Suprapubic skin (tissue), 4 donors: ENCODE data around the gene SLC38A10.

Experiments used
- EP300 ChIP-seq: sonication (generic); formaldehyde crosslinking; IDR thresholded peaks from one replicate; pipeline ENCODE4 v1.6.1; 2017; ENCODE audit warnings: antibody characterized with exemption
- POLR2A ChIP-seq, 2 donors: fragments of 450-650 bp; IDR thresholded peaks; one replicate each; pipeline ENCODE4 v1.6.1; 2017; ENCODE audit warnings: antibody characterized with exemption in 2 of 2, mild to moderate bottlenecking in 2 of 2, moderate library complexity in 2 of 2
- POLR2AphosphoS5 ChIP-seq, 3 donors: sonication (generic); formaldehyde crosslinking; IDR thresholded peaks; one replicate each; pipeline ENCODE4 v1.6.1; 2017; ENCODE audit warnings: antibody characterized with exemption in 3 of 3
- TF ChIP-seq, protein P1 (sequence below), 2 donors: fragments of 200-600 bp in 1 of 2; fragments of 450-650 bp in 1 of 2; sonication (generic) in 1 of 2; IDR thresholded peaks; one replicate each; pipeline ENCODE4 v1.5.1; 2016 to 2019; ENCODE audit warnings: antibody characterized with exemption in 2 of 2, mild to moderate bottlenecking in 1 of 2, moderate library complexity in 1 of 2

DNA sequence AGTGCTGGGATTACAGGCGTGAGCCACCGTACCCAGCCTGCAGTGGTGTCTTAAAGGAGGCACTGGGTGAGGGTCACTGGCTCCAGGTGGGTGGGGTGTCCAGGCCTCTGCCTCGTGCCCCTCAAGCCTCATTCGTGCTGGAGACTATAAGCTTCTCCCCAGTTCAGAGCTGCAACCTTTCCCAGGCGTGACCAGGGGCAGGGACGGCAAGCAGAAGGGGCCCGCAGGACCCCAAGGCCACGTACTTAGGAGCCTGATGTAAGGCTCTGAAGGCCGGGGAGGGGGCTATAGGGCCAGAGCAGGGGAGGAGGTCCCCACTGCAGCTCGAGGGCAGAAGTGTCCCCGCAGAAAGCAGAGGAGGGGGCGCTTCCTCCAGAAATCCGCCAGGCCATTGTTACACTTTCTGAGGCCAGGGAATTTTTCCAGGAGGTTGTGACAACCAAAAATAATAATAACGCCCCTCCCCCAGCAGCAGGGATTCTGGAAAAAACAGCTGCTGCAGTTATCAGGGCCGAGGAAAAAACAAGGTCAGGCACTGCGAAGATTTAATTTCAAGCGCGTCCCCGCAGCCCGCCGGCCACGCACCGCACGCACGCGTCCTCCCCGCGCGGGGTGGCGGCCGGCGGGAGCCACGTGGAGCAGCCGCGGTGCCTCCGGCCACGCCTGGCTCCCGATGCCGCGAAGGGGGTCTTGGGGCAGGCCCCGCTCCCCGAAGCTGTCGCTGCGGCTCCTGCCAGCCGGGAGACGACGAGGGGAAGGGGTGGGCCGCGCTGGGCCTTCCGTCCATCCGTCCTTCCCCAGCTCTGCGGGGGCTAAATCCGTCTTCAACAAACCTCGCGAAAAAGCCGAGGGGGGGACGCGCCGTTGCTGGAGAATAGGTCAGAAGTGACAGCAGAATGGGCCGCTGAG, 45.8 kb upstream of the SLC38A10 start:
- TF ChIP-seq, protein P1, sequence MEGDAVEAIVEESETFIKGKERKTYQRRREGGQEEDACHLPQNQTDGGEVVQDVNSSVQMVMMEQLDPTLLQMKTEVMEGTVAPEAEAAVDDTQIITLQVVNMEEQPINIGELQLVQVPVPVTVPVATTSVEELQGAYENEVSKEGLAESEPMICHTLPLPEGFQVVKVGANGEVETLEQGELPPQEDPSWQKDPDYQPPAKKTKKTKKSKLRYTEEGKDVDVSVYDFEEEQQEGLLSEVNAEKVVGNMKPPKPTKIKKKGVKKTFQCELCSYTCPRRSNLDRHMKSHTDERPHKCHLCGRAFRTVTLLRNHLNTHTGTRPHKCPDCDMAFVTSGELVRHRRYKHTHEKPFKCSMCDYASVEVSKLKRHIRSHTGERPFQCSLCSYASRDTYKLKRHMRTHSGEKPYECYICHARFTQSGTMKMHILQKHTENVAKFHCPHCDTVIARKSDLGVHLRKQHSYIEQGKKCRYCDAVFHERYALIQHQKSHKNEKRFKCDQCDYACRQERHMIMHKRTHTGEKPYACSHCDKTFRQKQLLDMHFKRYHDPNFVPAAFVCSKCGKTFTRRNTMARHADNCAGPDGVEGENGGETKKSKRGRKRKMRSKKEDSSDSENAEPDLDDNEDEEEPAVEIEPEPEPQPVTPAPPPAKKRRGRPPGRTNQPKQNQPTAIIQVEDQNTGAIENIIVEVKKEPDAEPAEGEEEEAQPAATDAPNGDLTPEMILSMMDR (IDR thresholded peaks at IDR 0.05), result no peak
- TF ChIP-seq POLR2AphosphoS5 (IDR thresholded peaks at IDR 0.05), result no peak
- TF ChIP-seq POLR2A (IDR thresholded peaks at IDR 0.05), result no peak
- TF ChIP-seq EP300, result no peak
